Upper lobe of left lung (tissue), 6 donors: Measurements from ENCODE around the gene FOXN1. TPM values are rescaled to one million over a fixed set of nuclear protein-coding genes. Genes with fewer than 3 reads are reported as not detected.
A peak's percentile ranks its signal among the peaks of the same experiment; 100 is the strongest.

Experiments used
- ATAC-seq, 2 donors: fragments of 200-7000 bp; cut with Tn5 transposase; one replicate each; pipeline ENCODE4 v1.9.1; 2022; ENCODE audit warnings: mild to moderate bottlenecking in 2 of 2, moderate library complexity in 2 of 2; ENCODE audit not compliant: low FRiP score in 2 of 2
- DNase-seq, 2 donors: peaks; one replicate each; pipeline ENCODE4 v3.0.0-alpha.2; 2019 to 2020
- H3K27ac ChIP-seq, 4 donors: fragments of 200-600 bp; sonication (generic); one replicate each; pipeline ENCODE4 v1.5.1; 2016 to 2019
- H3K27me3 ChIP-seq, 4 donors: fragments of 200-600 bp; sonication (generic); one replicate each; pipeline ENCODE4 v1.5.1; 2017 to 2019
- H3K36me3 ChIP-seq, 4 donors: fragments of 200-600 bp; sonication (generic); one replicate each; pipeline ENCODE4 v1.5.1; 2016 to 2019
- H3K4me1 ChIP-seq, 4 donors: fragments of 200-600 bp; sonication (generic); one replicate each; pipeline ENCODE4 v1.5.1; 2018 to 2019
- H3K4me3 ChIP-seq, 4 donors: fragments of 200-600 bp; sonication (generic); one replicate each; pipeline ENCODE4 v1.5.1; 2017 to 2019; ENCODE audit warnings: mild to moderate bottlenecking in 2 of 4, moderate library complexity in 1 of 4
- H3K9me3 ChIP-seq, 4 donors: fragments of 200-600 bp; sonication (generic); one replicate each; pipeline ENCODE4 v1.5.1; 2018 to 2019
- CTCF ChIP-seq, 6 experiments: fragments of 450-650 bp in 4 of 6; fragments of 200-600 bp in 2 of 6; sonication (generic) in 2 of 6; IDR thresholded peaks; one replicate each; pipeline ENCODE4 v1.5.1; 2016 to 2019; ENCODE audit warnings: antibody characterized with exemption in 6 of 6
- EP300 ChIP-seq, 4 donors: sonication (generic); formaldehyde crosslinking; IDR thresholded peaks; one replicate each; pipeline ENCODE4 v1.5.1; 2017; ENCODE audit warnings: antibody characterized with exemption in 4 of 4, control low read depth in 2 of 4
- POLR2A ChIP-seq, 4 donors: fragments of 450-650 bp; IDR thresholded peaks; one replicate each; pipeline ENCODE4 v1.5.1; 2016 to 2017; ENCODE audit warnings: antibody characterized with exemption in 4 of 4, mild to moderate bottlenecking in 2 of 4
- POLR2AphosphoS5 ChIP-seq, 2 donors: sonication (generic); formaldehyde crosslinking; IDR thresholded peaks; one replicate each; pipeline ENCODE4 v1.5.1; 2017; ENCODE audit warnings: antibody characterized with exemption in 2 of 2
- WGBS, 2 donors: methylation state at CpG; one replicate each; pipeline ENCODE4 v1.1.5; 2017 to 2018; 5-methylcytosine and 5-hydroxymethylcytosine counted together
- total RNA-seq, 6 donors: library from RNA; depleted of rRNA in 4 of 6; stranded (reverse); fragments of >200 nt in 4 of 6; gene quantifications; one replicate each; pipeline versions ENCODE4 v1.1.0 to v1.2.1, GENCODE V29; 2016 to 2021
- donor health status: DM: no; HTN: no; CAD: no; lungs with moderate emphysema.
- donor health status: DM: no; HTN: yes; CAD: no; lungs with severe emphysema.

Gene FOXN1
- total RNA-seq, 6 donors from 2014 or later, result 0.07 to 0.54 TPM; not detected in 4

GRCh38 chr17:28478712-28479615, 27.2 kb upstream of the FOXN1 start:
- no peak for ATAC-seq
- Histone ChIP-seq H3K27ac (peak overlapping the region in 1 of 4 donors; percentile 12), H3K4me3 (no peak overlapping the region), H3K36me3 (no peaks in the 10 kb centered on the region), H3K27me3 (no peaks in the 10 kb centered on the region), H3K4me1 (peaks cover 0 to 14% (median 4%) of the 10 kb centered on the region in 4 donors), H3K9me3 (no peaks in the 10 kb centered on the region)
- whole genome bisulfite sequencing, 2 donors, result 59 to 77% methylated on average over 3 of the region's 3 CpGs
- no peak for TF ChIP-seq EP300 (IDR thresholded peaks at IDR 0.05)
- no peak for TF ChIP-seq POLR2AphosphoS5 (IDR thresholded peaks at IDR 0.05)
- no peak for TF ChIP-seq CTCF (IDR thresholded peaks at IDR 0.05)
- no peak for TF ChIP-seq POLR2A (IDR thresholded peaks at IDR 0.05)
- DNase-seq, result no peak

- no peaks in the 10 kb centered on the region for H3K36me3 ChIP-seq
- no peak overlapping the region for H3K4me3 ChIP-seq
- ATAC-seq (peak in 1 of 2 donors; percentile 24), DNase-seq (no peak)
- peaks cover 0 to 14% (median 4%) of the 10 kb centered on the region in 4 donors for H3K4me1 ChIP-seq
- WGBS, 2 donors, result 72 to 75% methylated on average over 4 to 5 of the region's 5 CpGs
- no peaks in the 10 kb centered on the region for H3K9me3 ChIP-seq
- H3K27ac ChIP-seq, result peak overlapping the region in 3 of 4 donors; percentile 7 to 65 (median 61)
- TF ChIP-seq CTCF (IDR thresholded peaks at IDR 0.05) (no peak), POLR2AphosphoS5 (IDR thresholded peaks at IDR 0.05) (no peak), EP300 (IDR thresholded peaks at IDR 0.05) (no peak), POLR2A (IDR thresholded peaks at IDR 0.05) (no peak)
- H3K27me3 ChIP-seq, result no peaks in the 10 kb centered on the region
Measured at GRCh38 chr17:28480278-28480677, 25.9 kb upstream of the FOXN1 start.

- Histone ChIP-seq H3K9me3 (no peaks in the 10 kb centered on the region), H3K27me3 (no peaks in the 10 kb centered on the region), H3K27ac (peak overlapping the region in 3 of 4 donors; percentile 41 to 67 (median 61)), H3K4me1 (peaks cover 0 to 14% (median 2%) of the 10 kb centered on the region in 4 donors), H3K36me3 (no peaks in the 10 kb centered on the region), H3K4me3 (no peak overlapping the region)
- ATAC-seq (peak in 1 of 2 donors; percentile 25), DNase-seq (peak in 1 of 2 donors; percentile 62)
- TF ChIP-seq POLR2AphosphoS5 (IDR thresholded peaks at IDR 0.05) (peak; percentile 20 to 62), EP300 (IDR thresholded peaks at IDR 0.05) (peak in 1 of 4 donors; percentile 84), CTCF (IDR thresholded peaks at IDR 0.05) (no peak), POLR2A (IDR thresholded peaks at IDR 0.05) (no peak)
- WGBS, 2 donors, result 60 to 75% methylated on average over 10 of the region's 10 CpGs
Measured at GRCh38 chr17:28480799-28481571, 25.2 kb upstream of the FOXN1 start.

GRCh38 chr17:28482551-28483199, 23.5 kb upstream of the FOXN1 start:
- no peaks in the 10 kb centered on the region for H3K9me3 ChIP-seq
- no peak overlapping the region for H3K4me3 ChIP-seq
- H3K27me3 ChIP-seq, result no peaks in the 10 kb centered on the region
- DNase-seq, result no peak
- 58 to 62% methylated on average over 10 of the region's 10 CpGs for WGBS, 2 donors
- H3K36me3 ChIP-seq, result no peaks in the 10 kb centered on the region
- TF ChIP-seq EP300 (IDR thresholded peaks at IDR 0.05) (no peak), POLR2AphosphoS5 (IDR thresholded peaks at IDR 0.05) (no peak), POLR2A (IDR thresholded peaks at IDR 0.05) (no peak), CTCF (IDR thresholded peaks at IDR 0.05) (no peak)
- no peak for ATAC-seq
- H3K4me1 ChIP-seq, result peaks cover 0 to 14% (median 2%) of the 10 kb centered on the region in 4 donors
- H3K27ac ChIP-seq, result no peak overlapping the region
